ENCODE results near the gene LGALS9.

DNA sequence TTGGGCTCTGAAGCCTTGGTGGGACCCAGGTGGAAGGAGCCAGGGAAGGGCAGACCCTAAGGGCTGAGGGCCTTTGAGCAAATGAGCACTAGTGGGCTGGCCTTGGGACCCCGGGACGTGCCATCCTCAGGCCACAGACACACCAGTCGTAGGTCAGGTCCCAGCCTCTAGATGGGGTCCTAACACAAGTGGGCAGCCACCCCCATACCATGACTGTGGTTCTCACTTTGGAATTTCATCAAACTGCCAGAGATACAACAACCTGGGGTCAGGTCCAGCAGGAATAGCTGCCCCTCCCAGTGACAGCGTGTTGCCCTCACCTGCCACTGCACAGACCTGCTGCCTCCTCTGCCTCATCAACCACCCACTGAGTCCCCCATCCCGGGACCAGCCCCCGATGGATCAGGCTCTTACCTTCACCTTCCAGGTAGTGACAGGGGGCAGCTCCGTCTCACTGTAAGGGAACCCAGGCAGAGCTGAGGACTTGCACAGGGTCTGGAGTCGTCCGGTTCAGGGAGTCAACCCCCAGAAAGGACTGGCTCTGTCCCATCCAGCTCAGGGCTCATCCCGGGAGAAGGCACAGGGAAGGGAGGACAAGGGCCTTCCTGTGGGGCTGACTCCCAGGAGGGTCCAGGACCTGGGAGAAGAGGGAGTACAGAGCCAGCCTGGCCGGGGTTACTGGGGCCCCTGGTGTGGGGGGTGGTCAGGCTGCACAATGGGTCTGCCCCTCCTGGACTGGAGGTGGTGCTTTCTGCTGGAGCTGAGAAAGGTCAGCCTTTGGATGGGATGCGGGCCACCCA, 40.0 kb downstream of the LGALS9 start:
- TF ChIP-seq EZH2 (IDR thresholded peaks at IDR 0.05; ENCODE audit: low read depth, unreplicated experiment): no peak
- TF ChIP-seq, protein P1, sequence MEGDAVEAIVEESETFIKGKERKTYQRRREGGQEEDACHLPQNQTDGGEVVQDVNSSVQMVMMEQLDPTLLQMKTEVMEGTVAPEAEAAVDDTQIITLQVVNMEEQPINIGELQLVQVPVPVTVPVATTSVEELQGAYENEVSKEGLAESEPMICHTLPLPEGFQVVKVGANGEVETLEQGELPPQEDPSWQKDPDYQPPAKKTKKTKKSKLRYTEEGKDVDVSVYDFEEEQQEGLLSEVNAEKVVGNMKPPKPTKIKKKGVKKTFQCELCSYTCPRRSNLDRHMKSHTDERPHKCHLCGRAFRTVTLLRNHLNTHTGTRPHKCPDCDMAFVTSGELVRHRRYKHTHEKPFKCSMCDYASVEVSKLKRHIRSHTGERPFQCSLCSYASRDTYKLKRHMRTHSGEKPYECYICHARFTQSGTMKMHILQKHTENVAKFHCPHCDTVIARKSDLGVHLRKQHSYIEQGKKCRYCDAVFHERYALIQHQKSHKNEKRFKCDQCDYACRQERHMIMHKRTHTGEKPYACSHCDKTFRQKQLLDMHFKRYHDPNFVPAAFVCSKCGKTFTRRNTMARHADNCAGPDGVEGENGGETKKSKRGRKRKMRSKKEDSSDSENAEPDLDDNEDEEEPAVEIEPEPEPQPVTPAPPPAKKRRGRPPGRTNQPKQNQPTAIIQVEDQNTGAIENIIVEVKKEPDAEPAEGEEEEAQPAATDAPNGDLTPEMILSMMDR (conservative IDR thresholded peaks at IDR 0.05; ENCODE audit: low read depth in 2 of 2): peak in 1 of 2 experiments; percentile 61; a peak in 2 of 4 replicates
